Parathyroid adenoma (tissue), 2 donors: ENCODE data around the gene ITPA.

Experiments
- H2AFZ ChIP-seq: fragments of 300-600 bp; sonication (generic); one replicate; pipeline ENCODE4 v1.7.0; 2017; ENCODE audit warnings: antibody characterized with exemption, mild to moderate bottlenecking
- H3K27ac ChIP-seq: fragments of 300-600 bp; sonication (generic); one replicate; pipeline ENCODE4 v1.7.0; 2017
- H3K27me3 ChIP-seq: fragments of 300-600 bp; sonication (generic); one replicate; pipeline ENCODE4 v1.7.0; 2017; ENCODE audit warnings: low read length; ENCODE audit not compliant: control insufficient read depth, insufficient read depth
- H3K36me3 ChIP-seq: fragments of 300-600 bp; sonication (generic); one replicate; pipeline ENCODE4 v1.7.0; 2017; ENCODE audit warnings: low read length; ENCODE audit not compliant: control insufficient read depth, insufficient read depth
- H3K4me1 ChIP-seq: fragments of 300-600 bp; sonication (generic); one replicate; pipeline ENCODE4 v1.7.0; 2017; ENCODE audit warnings: control low read depth
- H3K4me2 ChIP-seq: fragments of 300-600 bp; sonication (generic); one replicate; pipeline ENCODE4 v1.7.0; 2017; ENCODE audit warnings: low read length
- H3K4me3 ChIP-seq: fragments of 300-600 bp; sonication (generic); one replicate; pipeline ENCODE4 v1.7.0; 2017; ENCODE audit warnings: low read depth, low read length
- H3K79me2 ChIP-seq: fragments of 300-600 bp; sonication (generic); one replicate; pipeline ENCODE4 v1.7.0; 2017; ENCODE audit warnings: control low read depth
- H3K9ac ChIP-seq: fragments of 300-600 bp; sonication (generic); one replicate; pipeline ENCODE4 v1.7.0; 2017; ENCODE audit warnings: mild to moderate bottlenecking
- H3K9me3 ChIP-seq: fragments of 300-600 bp; sonication (generic); one replicate; pipeline ENCODE4 v1.7.0; 2017; ENCODE audit warnings: low read length; ENCODE audit not compliant: control insufficient read depth
- TF ChIP-seq, protein P1 (sequence below): fragments of 300-600 bp; sonication (generic); IDR thresholded peaks from one replicate; pipeline ENCODE4 v1.7.0; 2017; ENCODE audit warnings: antibody characterized with exemption, mild to moderate bottlenecking
- donor health status: primary hyperparathyroidism.

Gene ITPA

DNA sequence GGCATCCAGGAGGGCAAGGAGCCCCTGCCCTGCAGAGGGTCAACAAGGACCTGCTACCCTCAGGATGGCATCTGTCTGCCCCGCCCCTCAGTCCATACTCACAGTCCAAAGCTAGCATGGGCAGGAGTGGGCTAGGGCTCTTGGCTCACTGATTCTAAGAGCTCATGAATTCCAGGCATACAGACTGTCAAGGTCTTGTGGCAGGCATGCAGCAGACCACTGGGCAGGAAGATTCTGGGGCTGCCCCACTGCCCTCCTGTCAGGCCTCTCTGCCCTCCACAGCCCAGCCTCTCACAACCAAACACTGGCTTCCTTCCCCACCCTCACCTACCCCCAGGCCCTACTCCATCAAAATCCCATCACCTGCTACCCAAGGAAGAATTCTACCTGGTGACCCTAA lies 35.3 kb downstream of the ITPA start:
- Histone ChIP-seq H3K9me3 (no peaks in the 10 kb centered on the region), H2AFZ (no peak overlapping the region), H3K9ac (no peak overlapping the region), H3K4me3 (no peak overlapping the region), H3K4me2 (no peak overlapping the region), H3K79me2 (no peaks in the 10 kb centered on the region), H3K27me3 (no peaks in the 10 kb centered on the region), H3K4me1 (no peaks in the 10 kb centered on the region), H3K36me3 (no peaks in the 10 kb centered on the region), H3K27ac (no peak overlapping the region)
- TF ChIP-seq, protein P1, sequence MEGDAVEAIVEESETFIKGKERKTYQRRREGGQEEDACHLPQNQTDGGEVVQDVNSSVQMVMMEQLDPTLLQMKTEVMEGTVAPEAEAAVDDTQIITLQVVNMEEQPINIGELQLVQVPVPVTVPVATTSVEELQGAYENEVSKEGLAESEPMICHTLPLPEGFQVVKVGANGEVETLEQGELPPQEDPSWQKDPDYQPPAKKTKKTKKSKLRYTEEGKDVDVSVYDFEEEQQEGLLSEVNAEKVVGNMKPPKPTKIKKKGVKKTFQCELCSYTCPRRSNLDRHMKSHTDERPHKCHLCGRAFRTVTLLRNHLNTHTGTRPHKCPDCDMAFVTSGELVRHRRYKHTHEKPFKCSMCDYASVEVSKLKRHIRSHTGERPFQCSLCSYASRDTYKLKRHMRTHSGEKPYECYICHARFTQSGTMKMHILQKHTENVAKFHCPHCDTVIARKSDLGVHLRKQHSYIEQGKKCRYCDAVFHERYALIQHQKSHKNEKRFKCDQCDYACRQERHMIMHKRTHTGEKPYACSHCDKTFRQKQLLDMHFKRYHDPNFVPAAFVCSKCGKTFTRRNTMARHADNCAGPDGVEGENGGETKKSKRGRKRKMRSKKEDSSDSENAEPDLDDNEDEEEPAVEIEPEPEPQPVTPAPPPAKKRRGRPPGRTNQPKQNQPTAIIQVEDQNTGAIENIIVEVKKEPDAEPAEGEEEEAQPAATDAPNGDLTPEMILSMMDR: no peak

DNA sequence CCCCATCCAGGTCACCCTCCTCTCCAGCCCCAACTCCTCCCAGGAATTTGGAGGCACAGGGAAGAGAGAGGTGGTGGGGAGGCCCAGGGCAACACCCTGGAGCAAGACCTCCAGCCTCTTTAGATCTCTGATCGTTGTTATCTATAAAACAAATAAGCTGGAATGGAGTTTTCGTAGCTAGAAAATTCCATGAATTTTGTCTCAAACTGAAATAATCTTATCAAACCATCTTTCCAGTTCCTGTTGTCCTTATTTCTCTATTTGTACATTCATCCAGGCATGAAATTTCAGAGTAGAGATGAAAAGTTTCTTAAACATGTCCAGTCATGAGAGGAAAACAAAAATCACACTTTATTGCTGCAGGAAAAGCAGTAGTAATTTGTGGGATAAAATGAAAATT lies 35.9 kb downstream of the ITPA start:
- Histone ChIP-seq H3K4me2 (no peak overlapping the region), H3K4me1 (no peaks in the 10 kb centered on the region), H2AFZ (no peak overlapping the region), H3K36me3 (no peaks in the 10 kb centered on the region), H3K27ac (no peak overlapping the region), H3K9ac (no peak overlapping the region), H3K9me3 (no peaks in the 10 kb centered on the region), H3K79me2 (no peaks in the 10 kb centered on the region), H3K27me3 (no peaks in the 10 kb centered on the region), H3K4me3 (no peak overlapping the region)
- TF ChIP-seq, protein P1: no peak

DNA sequence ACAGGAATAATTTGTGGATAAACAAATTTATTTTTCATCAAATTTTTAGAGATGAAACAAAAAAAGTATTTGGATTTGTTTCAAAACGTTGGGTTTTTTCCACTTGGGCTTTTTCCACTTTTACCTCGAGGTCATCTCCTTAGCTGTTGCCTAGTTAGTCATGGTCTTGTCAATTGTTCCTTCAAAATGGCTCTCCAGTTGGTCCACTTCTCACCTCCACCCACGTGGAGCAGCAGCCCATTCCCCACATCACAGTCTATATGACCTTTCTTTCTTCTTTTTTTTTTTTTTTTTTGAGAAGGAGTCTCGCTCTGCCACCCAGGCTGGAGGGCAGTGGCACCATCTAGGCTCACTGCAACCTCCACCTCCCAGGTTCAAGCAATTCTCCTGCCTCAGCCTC lies 36.4 kb downstream of the ITPA start:
- H3K9me3 ChIP-seq: no peaks in the 10 kb centered on the region
- TF ChIP-seq, protein P1: no peak
- no peak overlapping the region for H3K4me3 ChIP-seq
- H3K27ac ChIP-seq: no peak overlapping the region
- no peak overlapping the region for H3K9ac ChIP-seq
- H3K36me3 ChIP-seq: no peaks in the 10 kb centered on the region
- no peaks in the 10 kb centered on the region for H3K79me2 ChIP-seq
- no peak overlapping the region for H2AFZ ChIP-seq
- no peaks in the 10 kb centered on the region for H3K27me3 ChIP-seq
- no peak overlapping the region for H3K4me2 ChIP-seq
- no peaks in the 10 kb centered on the region for H3K4me1 ChIP-seq

DNA sequence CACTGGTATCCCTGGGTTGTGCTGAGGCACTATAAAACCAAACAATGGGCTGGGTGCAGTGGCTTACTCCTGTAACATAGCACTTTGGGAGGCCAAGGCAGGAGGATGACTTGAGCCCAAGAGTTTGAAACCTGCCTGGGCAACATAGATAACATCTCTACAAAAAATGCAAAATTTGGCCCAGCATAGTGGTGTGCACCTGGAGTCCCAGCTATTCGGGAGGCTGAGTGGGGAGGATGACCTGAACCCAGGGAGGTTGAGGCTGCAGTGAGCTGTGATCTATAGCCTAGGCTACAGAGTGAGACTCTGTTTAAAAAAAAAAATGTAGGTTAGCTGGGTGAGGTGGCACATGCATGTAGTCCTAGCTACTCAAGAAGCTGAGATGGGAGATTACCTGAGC lies 37.4 kb downstream of the ITPA start:
- Histone ChIP-seq H3K79me2 (no peaks in the 10 kb centered on the region), H3K36me3 (no peaks in the 10 kb centered on the region), H3K27ac (no peak overlapping the region), H3K9me3 (no peaks in the 10 kb centered on the region), H3K9ac (no peak overlapping the region), H3K27me3 (no peaks in the 10 kb centered on the region), H3K4me2 (no peak overlapping the region), H2AFZ (no peak overlapping the region), H3K4me1 (no peaks in the 10 kb centered on the region), H3K4me3 (no peak overlapping the region)
- TF ChIP-seq, protein P1: no peak

DNA sequence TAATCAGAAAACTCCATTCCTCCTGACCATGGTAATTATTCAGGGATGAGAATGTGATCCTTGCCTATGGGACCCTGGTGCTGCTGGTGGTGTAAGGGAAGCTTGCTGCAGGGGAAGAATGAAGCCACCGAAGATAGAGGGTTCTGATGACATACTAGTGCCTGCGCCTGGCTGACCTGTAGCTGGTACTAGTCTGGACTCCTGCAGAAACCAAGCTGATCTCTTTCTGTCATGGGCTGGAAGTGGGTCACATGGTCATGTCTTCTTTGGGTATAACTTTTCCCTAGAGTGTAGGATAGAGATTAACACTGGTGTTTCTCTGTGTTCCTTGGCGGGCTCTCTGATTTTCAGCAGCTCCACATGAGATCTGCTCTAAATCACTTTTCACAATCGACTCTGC lies 38.3 kb downstream of the ITPA start:
- Histone ChIP-seq H3K4me3 (no peak overlapping the region), H3K4me1 (no peaks in the 10 kb centered on the region), H2AFZ (no peak overlapping the region), H3K36me3 (no peaks in the 10 kb centered on the region), H3K9me3 (no peaks in the 10 kb centered on the region), H3K27ac (no peak overlapping the region), H3K27me3 (no peaks in the 10 kb centered on the region), H3K4me2 (no peak overlapping the region), H3K79me2 (no peaks in the 10 kb centered on the region), H3K9ac (no peak overlapping the region)
- TF ChIP-seq, protein P1: no peak
